Left colon (tissue), 2 donors: ENCODE data around the gene JAM2. TPM values are rescaled to one million over a fixed set of nuclear protein-coding genes. Genes with fewer than 3 reads are reported as not detected.
"Not testable (repeated sequence)": the region's sequence is repeated elsewhere in the genome, so short reads cannot be mapped to it uniquely, and the experiment has no call there.

ENCODE experiments used
- ATAC-seq: fragments of 200-7000 bp; cut with Tn5 transposase; one replicate; pipeline ENCODE4 v1.9.1; 2020; ENCODE audit warnings: mild to moderate bottlenecking, moderate library complexity
- DNase-seq, 2 donors: peaks; one replicate each; pipeline ENCODE4 v3.0.0-alpha.2; 2020
- intact Hi-C, 2 donors: fragments of 100-400 bp; cut with DNase I in 1 of 2; cut with micrococcal nuclease in 1 of 2; formaldehyde crosslinking; loops; one replicate each; pipeline versions ENCODE4 v1.11.2 to v1.14.0; 2022; cut with DNase I, micrococcal nuclease
- total RNA-seq, 2 donors: library from RNA; stranded (reverse); fragmentation: NEBNext Ultra II Directional; extraction: Animal tissue kit (Norgen Biotek cat#: 25700); gene quantifications; one replicate each; pipeline ENCODE4 v1.2.1, GENCODE V29; 2021
- donor health status: DM: no; HTN: no; CAD: no.
- donor health status: DM: yes; HTN: yes; CAD: no.

Gene JAM2
- total RNA-seq, 2 donors from 2014 or later = 3.5 to 8.7 TPM

DNA sequence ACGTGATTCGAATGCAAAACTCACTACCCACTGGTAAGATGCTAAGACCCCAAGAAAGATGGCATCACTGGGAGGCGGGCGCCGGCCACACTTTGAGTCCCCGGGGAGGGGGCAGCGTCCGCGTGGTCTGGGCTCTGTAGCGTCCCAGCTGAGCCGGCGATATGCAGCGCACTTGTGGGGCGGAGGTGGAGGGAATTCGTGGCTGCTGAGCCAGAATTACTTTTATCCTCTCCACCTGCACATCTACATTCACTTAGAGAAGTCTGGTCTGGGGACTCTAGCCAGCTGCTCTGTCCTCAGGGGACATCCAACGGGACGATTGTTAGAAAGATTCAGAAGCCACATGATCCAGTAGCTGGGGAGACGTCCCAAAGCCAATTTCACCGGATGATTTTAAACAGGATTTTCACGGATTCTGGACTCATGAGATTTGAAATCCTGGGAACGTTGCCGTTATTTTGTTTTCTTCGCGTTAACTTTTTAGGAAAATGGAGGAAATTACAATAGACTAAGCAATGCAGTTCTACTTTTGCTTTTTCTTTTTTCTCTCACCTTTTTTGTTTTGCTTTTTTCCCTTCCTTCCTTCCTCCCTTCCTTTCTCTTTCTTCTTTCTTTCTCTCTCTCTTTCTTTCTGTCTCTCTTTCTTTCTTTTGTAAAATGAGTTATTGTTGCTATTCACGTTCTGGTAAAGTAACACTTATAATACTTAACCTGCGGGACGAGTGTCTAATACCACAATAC, 1.3 kb downstream of the JAM2 start:
- DNase-seq = peak in 1 of 2 donors; percentile 22
- no peak for ATAC-seq
- intact Hi-C loops = no loop called here

DNA sequence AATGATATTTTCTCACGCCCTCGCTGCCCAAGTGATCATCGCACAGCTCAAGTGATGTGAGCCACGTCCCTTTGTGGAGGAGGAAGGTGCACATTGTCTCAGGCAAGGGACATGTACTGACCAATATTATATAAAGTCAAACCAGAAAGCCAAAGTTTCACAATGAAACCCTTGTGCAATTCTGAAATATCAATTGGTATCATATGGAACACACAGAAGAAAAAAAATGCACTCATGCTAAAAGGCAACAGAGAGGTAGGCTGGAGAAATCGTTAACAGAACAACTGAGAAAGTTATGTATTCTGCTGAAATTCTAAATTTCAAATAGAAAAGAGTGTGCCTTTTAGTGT, 1.9 kb downstream of the JAM2 start:
- DNase-seq (no peak), ATAC-seq (no peak)
- intact Hi-C loops = no loop called here

DNA sequence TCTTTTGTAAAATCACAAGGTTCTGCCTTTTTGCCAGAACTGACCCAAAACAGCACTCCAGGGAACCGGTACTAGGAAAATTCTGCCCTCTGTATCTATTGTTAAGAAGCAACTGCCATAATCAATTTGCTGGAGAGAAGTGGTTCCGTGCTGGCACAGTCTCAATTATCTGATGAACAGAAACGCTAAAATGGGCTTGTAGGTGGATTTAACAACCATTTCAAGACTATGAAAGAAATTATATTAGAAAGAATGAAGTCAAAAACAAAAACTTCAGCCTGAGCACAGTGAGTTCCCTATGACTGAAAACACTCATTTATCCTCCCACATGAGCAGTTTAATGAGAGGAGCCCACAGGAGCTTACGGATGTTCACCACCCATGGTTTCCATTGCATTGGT, 4.4 kb downstream of the JAM2 start:
- ATAC-seq (no peak), DNase-seq (no peak)
- intact Hi-C loops = no loop called here

DNA sequence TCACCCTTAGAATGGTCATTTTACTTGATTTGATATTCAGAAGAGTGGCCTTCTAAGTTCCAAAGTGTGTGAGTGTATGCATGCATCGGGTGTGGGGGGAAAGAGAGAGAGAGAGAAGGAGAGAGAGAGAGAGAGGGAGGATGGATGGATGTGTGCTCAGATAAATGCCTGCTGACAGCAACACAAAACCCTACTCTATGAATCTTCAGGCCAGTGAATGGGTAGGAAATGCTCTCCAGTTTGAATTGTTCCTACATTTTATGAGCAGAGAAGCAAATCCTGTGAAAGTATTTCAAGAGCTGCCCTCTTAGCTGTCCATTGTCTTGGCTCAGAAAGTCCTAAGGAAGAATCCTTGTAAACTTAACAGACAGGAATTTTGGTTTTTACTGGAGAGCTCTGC, 7.4 kb downstream of the JAM2 start:
- DNase-seq (no peak), ATAC-seq (no peak)
- intact Hi-C loops = no loop called here

DNA sequence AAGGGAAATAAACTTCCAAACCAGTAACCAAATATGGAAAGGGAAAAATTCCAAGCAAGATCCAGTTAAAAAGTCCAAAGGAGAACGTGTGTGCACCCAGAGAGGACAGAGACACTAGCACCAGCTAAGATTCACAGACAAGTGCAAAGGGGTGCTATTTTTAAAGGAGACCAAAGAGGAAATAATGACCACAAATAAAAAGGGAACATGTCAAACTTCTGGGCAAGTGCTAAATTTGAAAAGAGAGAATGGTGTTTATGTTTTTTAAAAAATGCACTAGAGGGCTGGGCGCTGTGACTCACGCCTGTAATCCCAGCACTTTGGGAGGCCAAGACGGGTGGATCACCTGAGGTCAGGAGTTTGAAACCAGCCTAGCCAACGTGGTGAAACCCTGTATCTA, 8.6 kb downstream of the JAM2 start:
- ATAC-seq (no peak), DNase-seq (no peak)
- intact Hi-C loops = no loop called here

DNA sequence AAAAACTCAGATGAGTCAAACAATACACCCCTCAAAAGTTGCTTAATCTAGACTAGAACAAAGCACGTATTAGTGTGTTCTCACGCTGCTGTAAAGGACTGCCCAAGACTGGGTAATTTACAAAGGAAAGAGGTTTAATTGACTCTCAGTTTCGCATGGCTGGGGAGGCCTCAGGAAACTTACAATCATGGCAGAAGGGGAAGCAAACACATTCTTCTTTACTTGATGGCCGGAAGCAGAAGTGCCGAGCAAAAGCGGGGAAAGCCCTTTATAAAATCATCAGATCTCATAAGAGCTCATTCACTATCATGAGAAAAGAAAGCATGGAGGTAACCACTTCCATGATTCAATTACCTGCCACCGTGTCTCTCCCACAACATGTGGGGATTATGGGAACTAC, 10.1 kb downstream of the JAM2 start:
- intact Hi-C loops = no loop called here
- DNase-seq (no peak), ATAC-seq (no peak)

DNA sequence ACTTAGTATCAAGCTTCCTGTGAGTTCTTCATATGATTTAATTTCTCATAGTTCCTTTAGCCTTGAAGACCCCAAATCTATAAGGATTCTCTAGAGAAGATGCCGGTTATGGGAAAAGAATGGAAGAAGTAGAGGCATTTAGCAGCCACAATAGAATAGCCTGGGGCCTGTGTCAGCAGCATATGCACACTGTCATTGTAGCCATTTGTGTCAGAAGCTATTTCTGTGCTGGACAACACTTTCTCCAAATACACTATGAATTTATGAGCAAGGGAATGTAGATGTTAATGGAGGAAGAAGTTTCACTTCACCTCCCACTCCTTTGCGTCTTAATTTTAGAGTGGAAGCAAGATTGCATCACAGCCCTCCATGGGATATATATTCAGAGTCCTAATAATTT, 17.4 kb downstream of the JAM2 start:
- ATAC-seq = no peak
- DNase-seq = no peak
- intact Hi-C loops = no loop called here

DNA sequence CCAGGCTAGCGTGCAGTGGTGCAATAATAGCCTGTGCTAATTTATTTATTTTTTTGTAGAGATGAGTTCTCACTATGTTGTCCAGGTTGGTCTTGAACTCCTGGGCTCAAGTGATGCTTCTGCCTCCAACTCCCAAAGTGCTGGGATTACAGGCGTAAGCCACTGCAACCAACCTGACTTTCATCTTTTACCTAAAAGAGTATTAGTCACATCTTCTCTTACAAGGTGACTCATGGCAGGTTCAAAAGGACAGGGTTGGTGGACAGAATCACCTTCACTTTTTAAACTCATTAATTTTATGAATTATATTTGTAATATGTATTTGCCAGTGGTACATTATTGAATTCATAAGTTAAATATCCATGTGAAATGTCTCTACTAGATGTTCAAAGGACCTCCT, 18.1 kb downstream of the JAM2 start:
- ATAC-seq = no peak
- intact Hi-C loops = no loop called here

DNA sequence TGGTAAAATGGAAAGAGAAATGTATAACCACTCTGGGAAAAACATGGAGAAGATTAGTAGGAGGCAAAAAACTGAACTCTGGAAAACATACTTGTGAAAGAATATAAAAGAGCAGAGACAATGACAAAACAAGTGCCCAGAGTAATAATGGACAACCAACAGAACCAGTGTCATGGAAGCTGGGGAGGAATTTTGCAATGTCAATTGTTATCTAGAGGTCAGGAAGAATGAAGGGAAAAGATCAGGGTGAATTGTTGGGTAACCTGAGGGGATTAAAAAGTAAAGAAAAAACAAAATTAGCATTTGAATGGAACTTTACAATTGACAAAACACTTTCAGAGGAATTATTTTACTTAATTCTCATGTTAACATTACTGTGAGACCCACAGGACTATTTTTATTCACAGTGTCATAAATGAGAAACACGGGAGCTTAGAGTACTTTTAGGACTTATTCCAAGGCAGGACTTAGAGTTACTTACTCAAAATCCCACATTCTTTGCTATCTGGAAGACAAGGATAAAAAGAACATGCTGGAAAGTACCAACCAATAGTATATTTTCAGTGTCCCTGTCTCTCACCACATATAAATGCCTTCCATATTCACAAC, 19.5 kb downstream of the JAM2 start:
- DNase-seq (no peak), ATAC-seq (no peak)
- intact Hi-C loops = no loop called here

More for the DNA sequence above, 18.1 kb downstream of the JAM2 start:
- no peak for DNase-seq

DNA sequence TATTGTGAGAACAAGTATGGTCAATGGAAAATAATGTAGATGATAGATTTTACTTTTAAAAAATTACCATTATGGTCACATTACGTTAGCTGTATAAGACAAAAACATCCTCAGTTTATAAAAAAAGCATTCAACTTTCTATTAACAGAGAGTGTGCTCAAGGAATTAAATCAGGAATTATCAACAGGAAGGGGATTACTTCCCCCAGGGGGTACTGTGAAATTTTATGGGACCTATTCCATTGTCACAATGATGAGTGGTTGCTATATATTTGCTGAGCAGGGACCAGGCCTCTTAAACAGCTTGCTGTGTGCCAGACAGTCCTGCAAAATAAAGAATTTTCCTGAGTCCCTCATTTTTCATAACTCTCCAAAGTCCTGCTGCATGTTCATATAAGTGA, 21.2 kb downstream of the JAM2 start:
- ATAC-seq (no peak), DNase-seq (no peak)
- intact Hi-C loops = no loop called here

DNA sequence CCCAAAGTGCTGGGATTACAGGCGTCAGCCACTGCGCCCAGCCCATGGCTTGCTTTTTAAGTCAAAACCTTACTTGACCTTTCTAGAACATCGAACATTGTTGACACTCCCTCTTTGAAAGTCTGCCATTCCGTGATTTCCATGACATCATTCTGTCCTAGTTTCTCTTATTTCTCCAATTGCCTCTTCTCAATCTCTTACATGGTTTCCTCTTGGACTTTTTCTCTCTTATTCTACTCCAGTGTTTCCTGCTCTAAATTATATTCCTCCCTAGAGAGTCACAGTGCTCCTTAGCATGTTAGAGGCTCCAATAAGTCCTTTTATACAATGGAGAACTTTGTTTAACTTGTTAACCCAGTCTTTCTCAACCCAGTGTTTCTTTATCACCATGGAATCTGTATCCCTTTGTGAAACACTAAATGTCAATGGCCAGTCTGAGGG, 25.5 kb downstream of the JAM2 start:
- no peak for ATAC-seq
- no peak for DNase-seq
- intact Hi-C loops = no loop called here

DNA sequence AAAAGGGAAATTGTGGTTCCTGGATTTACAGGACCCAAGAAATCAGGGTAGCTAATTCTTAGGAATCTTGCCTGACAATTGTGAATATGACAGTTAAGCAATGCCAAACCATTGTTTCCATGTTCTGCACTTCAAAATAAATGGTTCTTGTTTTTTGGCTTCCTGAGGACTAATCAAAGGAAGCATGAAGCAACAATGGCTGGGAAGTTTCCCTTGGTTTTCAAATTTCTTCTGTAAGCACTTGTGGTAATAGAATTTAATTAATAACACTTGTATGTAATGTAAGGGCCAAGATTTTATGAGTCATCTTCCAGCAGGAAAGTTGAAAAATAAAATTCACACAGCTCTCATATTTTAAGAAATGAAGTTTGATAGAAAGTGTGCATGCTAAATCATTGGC, 31.7 kb downstream of the JAM2 start:
- DNase-seq (no peak), ATAC-seq (no peak)
- intact Hi-C loops = no loop called here

DNA sequence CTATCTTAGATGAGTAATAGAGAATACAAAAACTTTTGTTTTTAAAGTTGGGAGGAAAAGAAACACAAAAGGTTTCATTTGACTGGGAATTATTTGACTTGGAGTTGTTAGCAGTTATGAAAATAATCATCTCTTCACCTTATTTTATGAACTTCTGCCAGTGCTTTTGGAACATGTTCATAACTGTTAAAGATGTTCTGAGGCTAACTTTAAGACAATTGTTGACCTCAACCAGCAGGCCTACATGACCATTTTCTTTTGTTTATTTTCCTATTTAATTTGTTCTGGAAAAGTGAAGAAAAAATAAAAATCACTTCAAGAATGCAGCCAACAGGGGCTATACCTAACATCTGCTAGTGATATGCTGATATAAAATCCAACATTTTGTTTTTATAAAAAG, 37.4 kb downstream of the JAM2 start:
- intact Hi-C loops = no loop called here
- DNase-seq (no peak), ATAC-seq (no peak)

DNA sequence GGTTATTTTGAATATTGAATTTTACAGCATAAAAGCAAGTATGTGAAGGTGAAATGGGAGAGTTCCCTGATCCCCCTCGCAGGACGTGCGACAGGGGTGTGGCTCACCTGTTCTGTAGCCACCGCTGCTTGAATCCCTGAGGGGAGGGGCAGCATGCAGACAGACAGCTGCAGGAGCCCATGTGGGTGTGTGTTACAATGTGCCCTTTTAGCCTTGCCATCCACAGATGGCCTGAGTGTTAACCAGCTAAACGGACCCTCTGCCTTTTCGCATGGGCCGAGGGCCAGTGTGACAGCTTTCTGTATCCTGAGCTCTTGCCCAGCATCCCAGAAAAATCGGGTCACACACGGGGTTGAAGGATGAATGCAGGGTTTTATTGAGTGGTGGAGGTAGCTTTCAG, 43.3 kb downstream of the JAM2 start:
- intact Hi-C loops = no loop called here
- DNase-seq (no peak), ATAC-seq (no peak)

DNA sequence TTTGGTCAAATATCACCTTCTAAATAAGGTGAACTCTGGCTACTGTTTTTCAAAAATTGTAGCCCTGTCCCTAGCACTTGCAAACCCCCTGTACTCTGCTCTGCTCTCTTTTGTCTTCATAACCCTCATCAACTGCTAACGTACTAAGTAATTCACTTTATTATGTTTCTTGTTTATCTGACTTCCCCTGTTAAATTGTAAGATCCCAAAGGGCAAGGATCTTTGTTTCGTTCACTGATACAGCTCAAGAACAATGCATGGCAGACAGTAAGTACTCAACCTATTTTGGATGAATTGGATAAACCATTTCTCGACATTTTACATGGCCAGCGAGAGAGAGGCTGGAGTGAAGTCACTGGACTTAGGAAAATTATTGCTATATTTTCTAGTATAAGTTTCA, 48.7 kb downstream of the JAM2 start:
- intact Hi-C loops = no loop called here
- DNase-seq (no peak), ATAC-seq (no peak)

DNA sequence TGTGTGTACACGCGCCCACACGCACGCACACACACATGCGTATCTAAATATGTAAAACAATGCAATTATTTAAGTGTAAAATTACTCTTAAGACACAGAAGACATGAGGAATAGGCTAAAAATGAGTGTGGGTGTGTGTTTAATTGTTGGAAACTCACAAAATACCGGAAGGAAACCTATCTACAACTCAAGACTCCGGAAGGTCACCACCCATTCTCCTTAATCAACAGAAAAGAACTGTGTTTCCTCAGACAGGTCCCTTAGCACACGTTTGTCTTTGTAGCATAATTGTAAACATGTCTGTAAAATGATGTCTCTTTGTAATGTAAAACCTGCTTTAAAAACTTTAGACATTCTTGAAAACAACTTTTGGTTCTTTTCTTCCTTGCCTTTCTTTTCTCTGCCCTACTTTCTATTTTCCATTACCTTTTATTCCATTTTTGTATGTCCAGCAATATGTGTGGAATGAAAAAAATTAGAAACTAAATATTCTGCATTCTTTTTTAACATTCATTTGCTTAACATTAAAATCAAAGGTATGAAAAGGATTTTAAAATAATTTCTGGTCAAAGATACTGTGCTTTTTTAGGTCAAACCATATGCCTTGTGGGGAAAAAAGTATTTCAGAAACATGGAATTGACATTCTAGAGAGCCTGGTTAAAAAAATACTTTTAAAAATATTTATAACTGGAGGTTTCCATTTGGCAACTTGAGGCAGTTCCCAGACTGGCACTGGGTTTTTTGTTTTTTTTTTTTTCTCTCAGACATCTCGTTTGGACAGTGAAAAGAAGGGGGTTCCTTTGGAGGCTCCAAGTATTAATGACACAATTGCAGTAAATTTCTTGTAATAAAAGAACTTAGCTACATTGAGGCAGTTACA, 49.5 kb downstream of the JAM2 start:
- ATAC-seq = no peak
- intact Hi-C loops = no loop called here
- DNase-seq = no peak

DNA sequence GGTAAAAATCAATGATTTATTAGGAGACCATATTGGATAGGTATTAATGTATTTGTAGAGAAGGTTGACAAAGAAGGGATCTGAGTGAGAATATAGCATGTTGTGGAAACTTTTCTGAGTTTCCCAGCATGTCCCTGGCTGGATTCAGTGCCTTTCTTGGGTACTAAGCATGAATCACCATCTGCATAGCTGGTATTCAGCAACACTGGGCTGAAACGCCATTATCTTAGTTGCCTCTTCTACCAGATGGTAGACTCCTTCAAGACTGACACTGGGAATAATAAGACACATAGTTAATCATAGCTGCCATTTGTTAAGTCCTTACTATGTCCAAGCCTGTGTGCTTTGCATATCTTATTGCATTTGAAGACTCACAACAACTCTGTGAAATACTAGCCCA, 50.2 kb downstream of the JAM2 start:
- ATAC-seq = no peak

DNA sequence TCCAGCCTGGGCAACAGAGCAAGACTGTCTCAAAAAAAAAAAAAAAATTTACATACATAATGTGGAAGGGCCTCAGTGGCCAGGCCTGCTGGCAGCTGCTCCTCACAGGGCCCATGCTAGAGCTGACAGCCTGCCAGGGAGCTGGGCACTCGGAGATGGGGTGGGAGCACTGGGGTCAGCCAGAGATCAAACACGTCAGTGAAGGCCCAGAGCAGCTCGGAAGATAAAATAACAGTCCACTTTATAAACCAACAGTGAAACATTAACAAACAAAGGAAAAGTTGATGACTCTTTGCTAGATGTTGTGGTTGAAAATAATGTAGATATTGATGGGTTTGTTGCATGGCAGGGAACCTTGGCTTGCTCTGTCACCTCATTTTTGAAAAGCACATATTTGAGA, 52.9 kb downstream of the JAM2 start:
- intact Hi-C loops = no loop called here
- no peak for ATAC-seq
- DNase-seq = no peak

More for the DNA sequence above, 50.2 kb downstream of the JAM2 start:
- intact Hi-C loops = no loop called here
- DNase-seq = no peak

DNA sequence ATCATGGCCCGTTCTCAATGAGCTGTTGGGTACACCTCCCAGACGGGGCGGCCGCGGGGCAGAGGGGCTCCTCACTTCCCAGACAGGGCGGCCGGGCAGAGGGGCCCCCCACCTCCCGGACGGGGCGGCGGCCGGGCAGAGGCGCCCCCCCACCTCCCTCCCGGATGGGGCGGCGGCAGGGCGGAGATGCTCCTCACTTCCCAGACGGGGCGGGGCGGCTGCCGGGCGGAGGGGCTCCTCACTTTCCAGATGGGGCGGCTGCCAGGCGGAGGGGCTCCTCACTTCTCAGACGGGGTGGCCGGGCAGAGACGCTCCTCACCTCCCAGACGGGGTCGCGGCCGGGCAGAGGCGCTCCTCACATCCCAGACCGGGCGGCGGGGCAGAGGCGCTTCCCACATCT, 56.4 kb downstream of the JAM2 start:
- intact Hi-C loops, DNase-seq, ATAC-seq: not testable (repeated sequence)

DNA sequence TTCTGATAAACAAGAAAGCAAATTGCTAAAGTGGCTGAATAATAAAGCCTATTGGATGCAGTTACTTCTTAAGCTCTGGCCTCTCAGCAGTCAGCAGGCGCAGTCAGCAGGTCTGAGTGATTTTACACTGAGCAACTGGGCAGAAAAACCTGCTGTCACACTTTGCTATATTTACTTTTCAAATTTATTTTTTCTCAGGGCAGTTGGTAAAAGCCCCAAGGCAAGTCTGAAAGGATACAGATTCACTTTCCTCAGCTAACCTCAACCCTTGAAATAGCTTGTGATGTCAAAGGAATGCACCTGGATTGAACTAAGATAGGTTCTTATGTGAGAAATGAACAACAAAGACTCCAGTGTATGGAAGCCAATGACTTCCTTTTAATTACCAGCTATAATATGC, 61.7 kb downstream of the JAM2 start:
- no peak for DNase-seq
- no peak for ATAC-seq

More for the DNA sequence above, 61.7 kb downstream of the JAM2 start:
- intact Hi-C loops = no loop called here
